Cardiac fibroblast (primary cell): ENCODE results near the gene GSE1.
A peak's percentile ranks its signal among the peaks of the same experiment; 100 is the strongest.

Experiments
- DNase-seq, 2 donors: peaks; one replicate each; pipeline versions ENCODE4 v3.0.0 to v3.0.0-alpha.2; 2010; ENCODE audit warnings: low read depth in 2 of 2
- H3K4me3 ChIP-seq, 2 donors: replicated peaks in 1 of 2; 1 replicate in 1 of 2; 2 replicates in 1 of 2; pipeline ENCODE4 v1.5.1; 2011; ENCODE audit warnings: low read depth in 2 of 2, low read length in 2 of 2, mild to moderate bottlenecking in 2 of 2, moderate library complexity in 1 of 2
- CTCF ChIP-seq: IDR thresholded peaks from one replicate; pipeline ENCODE4 v1.5.1; 2011; ENCODE audit warnings: low read depth, mild to moderate bottlenecking, low read length, inconsistent platforms

The GSE1 gene

DNA sequence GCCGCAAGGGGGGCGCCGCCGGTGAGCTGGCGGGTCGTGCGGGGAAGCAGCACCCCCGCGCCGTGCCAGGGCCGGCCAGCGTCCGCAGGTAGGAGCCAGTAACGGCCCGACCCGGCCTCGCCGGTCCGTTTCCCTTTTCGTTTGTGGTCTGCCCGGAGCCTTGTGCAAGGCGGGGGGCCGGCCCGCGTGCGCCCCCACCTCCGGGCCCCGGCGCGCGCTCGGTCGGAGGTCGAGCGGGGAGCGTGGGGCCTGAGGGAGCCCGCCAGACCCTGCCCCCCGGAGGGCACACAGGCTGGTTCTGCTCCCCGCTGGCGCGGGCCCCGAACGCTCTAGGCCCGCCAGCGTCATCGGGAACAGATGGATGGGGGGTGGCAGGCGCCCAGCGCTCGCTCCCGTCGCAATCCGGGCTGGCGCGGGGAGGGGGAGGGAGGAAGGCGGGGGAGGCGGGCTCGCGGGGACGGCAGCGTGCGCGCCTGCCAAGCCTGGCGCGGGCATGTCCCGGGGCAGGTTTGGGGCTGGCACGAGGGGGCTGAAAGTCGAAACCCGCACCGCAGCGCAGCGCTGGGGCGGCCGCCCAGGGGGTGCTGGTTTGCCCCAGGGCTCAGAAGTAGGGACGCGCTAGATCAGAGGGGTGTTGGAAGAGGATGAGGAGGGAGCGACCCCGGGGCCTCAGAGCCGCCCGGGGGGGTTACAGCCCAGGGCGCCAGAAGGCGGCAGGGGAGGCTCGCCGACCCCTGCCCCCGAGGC is 1.5 kb upstream of the GSE1 start:
- peak; percentile 65 to 81 for DNase-seq
- peak overlapping the region; percentile 49 to 57 for H3K4me3 ChIP-seq
- no peak for TF ChIP-seq CTCF

GRCh38 chr16:85612191-85612800 is 826 bp upstream of the GSE1 start:
- peak overlapping the region; percentile 32 to 57 for H3K4me3 ChIP-seq
- peak; percentile 81 to 85 for DNase-seq
- no peak for TF ChIP-seq CTCF

- no peak for TF ChIP-seq CTCF
- peak in 1 of 2 donors; percentile 44 for DNase-seq
- H3K4me3 ChIP-seq, result peak overlapping the region; percentile 43 to 46
Measured at GRCh38 chr16:85613604-85614337, 649 bp downstream of the GSE1 start.

- H3K4me3 ChIP-seq, result no peak overlapping the region
- TF ChIP-seq CTCF, result no peak
- no peak for DNase-seq
Measured at GRCh38 chr16:85614338-85615013, 1.4 kb downstream of the GSE1 start.

DNA sequence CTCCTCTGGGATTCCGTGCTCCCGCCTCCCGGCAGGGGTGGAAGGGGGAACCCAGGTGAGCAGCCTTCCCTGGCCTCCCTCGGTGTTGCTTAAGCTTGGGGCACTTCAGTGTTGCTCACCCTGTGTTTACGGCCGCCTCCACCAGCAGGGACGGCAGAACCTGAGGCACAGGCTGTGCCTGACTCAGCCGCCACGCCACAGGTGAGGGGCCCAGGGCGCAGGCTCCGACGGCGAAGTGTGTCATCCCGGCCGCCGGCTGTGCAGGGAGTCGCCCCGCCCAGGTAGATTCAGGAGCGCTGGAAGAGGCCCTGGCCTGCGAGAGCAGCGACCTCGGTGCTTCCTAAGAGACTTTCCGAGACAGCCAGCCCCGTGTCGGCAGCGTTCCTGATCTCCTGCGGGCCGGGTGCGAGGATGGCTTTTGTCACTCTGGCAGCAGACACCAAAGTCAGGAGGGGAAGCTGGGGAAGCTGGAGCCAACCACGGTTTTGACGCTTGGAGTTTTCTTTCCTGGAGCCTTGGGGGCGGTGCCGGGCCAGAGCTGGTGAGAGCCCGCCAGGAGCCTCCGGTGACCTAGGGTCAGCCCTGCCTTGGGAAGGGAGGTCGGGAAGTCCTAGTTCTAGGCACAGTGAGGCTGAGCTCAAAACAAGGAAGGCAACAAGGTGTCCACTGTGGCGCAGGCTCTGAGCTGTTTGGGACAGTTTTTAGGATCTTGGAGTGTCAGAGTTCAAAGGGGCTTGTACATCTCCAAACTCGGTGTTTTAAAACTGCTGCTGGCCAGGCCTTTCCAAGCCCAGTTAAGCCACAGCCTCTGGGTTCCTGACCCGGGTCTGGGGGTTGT is 2.1 kb downstream of the GSE1 start:
- no peak overlapping the region for H3K4me3 ChIP-seq
- no peak for TF ChIP-seq CTCF
- DNase-seq, result no peak
